ENCODE results near the gene PRUNE2. TPM values are rescaled to one million over a fixed set of nuclear protein-coding genes. Genes with fewer than 3 reads are reported as not detected.

PRUNE2 gene
- polyA plus RNA-seq, 1 of the 3 experiments (the other 2 are of a cell fraction) = 13.0 TPM

- no peaks in the 10 kb centered on the region for H3K36me3 ChIP-seq (replicated peaks in 1 of 2; ENCODE audit: control insufficient read depth in 1 of 2, insufficient read depth in 2 of 2, low read length in 1 of 2)
- no peaks in the 10 kb centered on the region for H3K79me2 ChIP-seq (ENCODE audit: insufficient read depth)
- CTCF ChIA-PET = no interaction called here
- H3F3A ChIP-seq (replicated peaks; ENCODE audit: insufficient read depth) = no peaks in the 10 kb centered on the region
- no peak overlapping the region for H3K27ac ChIP-seq (ENCODE audit: low read depth in 2 of 2, low read length in 1 of 2)
- H2AFZ ChIP-seq (ENCODE audit: low read depth) = no peak overlapping the region
- no peak overlapping the region for H3K4me2 ChIP-seq
- H3K27me3 ChIP-seq (ENCODE audit: insufficient read depth) = peaks cover 93% of the 10 kb centered on the region
- POLR2A ChIA-PET = no interaction called here
- H4K20me1 ChIP-seq (ENCODE audit: insufficient read depth) = no peaks in the 10 kb centered on the region
- no peak for TF ChIP-seq MXI1 (IDR thresholded peaks at IDR 0.05; ENCODE audit: low read depth, low read length)
- TF ChIP-seq TAF1 (IDR thresholded peaks at IDR 0.05; ENCODE audit: borderline replicate concordance, low read depth, low read length) = no peak
- no peak for TF ChIP-seq ELF1 (IDR thresholded peaks at IDR 0.05)
- TF ChIP-seq FOXM1 (IDR thresholded peaks at IDR 0.05; ENCODE audit: low read depth) = no peak
- TF ChIP-seq CHD2 (IDR thresholded peaks at IDR 0.05; ENCODE audit: low read length, partially characterized antibody) = no peak
- no peak for TF ChIP-seq SIN3A (IDR thresholded peaks at IDR 0.05; ENCODE audit: borderline replicate concordance, low read depth, low read length)
- no peak for TF ChIP-seq FOSL2 (IDR thresholded peaks at IDR 0.05; ENCODE audit: borderline replicate concordance, low read depth)
- TF ChIP-seq GATA2 (CRISPR knock-in tag; IDR thresholded peaks at IDR 0.05) = no peak
- H3K9me2 ChIP-seq = no peaks in the 10 kb centered on the region
- H3K4me3 ChIP-seq (ENCODE audit: low read depth in 2 of 2, low read length in 1 of 2) = no peak overlapping the region
- H3K9me3 ChIP-seq = no peaks in the 10 kb centered on the region
- 1% methylated on average over 5 of the region's 5 CpGs for WGBS (ENCODE audit: low lambda C conversion rate)
- no peaks in the 10 kb centered on the region for H3K4me1 ChIP-seq (ENCODE audit: control insufficient read depth in 1 of 2, insufficient read depth in 2 of 2, low read depth in 1 of 2, low read length in 1 of 2)
- H3K9ac ChIP-seq = no peak overlapping the region
- DNase-seq = no peak
Observed at GRCh38 chr9:76605321-76605900, 300.5 kb downstream of the PRUNE2 start.

- no peaks in the 10 kb centered on the region for H3K9me2 ChIP-seq
- no peaks in the 10 kb centered on the region for H3K79me2 ChIP-seq (ENCODE audit: insufficient read depth)
- no peak overlapping the region for H3K4me2 ChIP-seq
- POLR2A ChIA-PET = interaction anchor here (0.6 kb wide), 1 partner anchor 89 kb away, joined by 4 read pairs; no protein-coding TSS in a partner anchor
- no peaks in the 10 kb centered on the region for H4K20me1 ChIP-seq (ENCODE audit: insufficient read depth)
- H2AFZ ChIP-seq (ENCODE audit: low read depth) = no peak overlapping the region
- TF ChIP-seq NFIC (IDR thresholded peaks at IDR 0.05; ENCODE audit: borderline replicate concordance) (no peak), FOXJ3 (CRISPR knock-in tag; IDR thresholded peaks at IDR 0.05) (no peak), CHD2 (IDR thresholded peaks at IDR 0.05; ENCODE audit: low read length, partially characterized antibody) (no peak), TCF12 (IDR thresholded peaks at IDR 0.05) (no peak), MXI1 (IDR thresholded peaks at IDR 0.05; ENCODE audit: low read depth, low read length) (no peak), MAX (IDR thresholded peaks at IDR 0.05; ENCODE audit: low read depth) (no peak), IRF3 (IDR thresholded peaks at IDR 0.05; ENCODE audit: low read depth, low read length) (no peak), ELF1 (IDR thresholded peaks at IDR 0.05) (no peak), EP300 (IDR thresholded peaks at IDR 0.05; ENCODE audit: borderline replicate concordance in 1 of 2, low read depth in 1 of 2, low read length in 1 of 2) (no peak), SIN3A (IDR thresholded peaks at IDR 0.05; ENCODE audit: borderline replicate concordance, low read depth, low read length) (no peak), FOSL2 (IDR thresholded peaks at IDR 0.05; ENCODE audit: borderline replicate concordance, low read depth) (no peak), SMC3 (IDR thresholded peaks at IDR 0.05; ENCODE audit: low read depth, low read length) (no peak), TAF1 (IDR thresholded peaks at IDR 0.05; ENCODE audit: borderline replicate concordance, low read depth, low read length) (no peak), YY1 (IDR thresholded peaks at IDR 0.05; ENCODE audit: low read depth) (no peak), FOXM1 (IDR thresholded peaks at IDR 0.05; ENCODE audit: low read depth) (no peak), USF1 (IDR thresholded peaks at IDR 0.05; ENCODE audit: borderline replicate concordance, low read depth) (no peak), JUND (IDR thresholded peaks at IDR 0.05) (no peak), RCOR1 (IDR thresholded peaks at IDR 0.05; ENCODE audit: low read length) (no peak), RAD21 (IDR thresholded peaks at IDR 0.05; ENCODE audit: low read length) (no peak), CTCF (IDR thresholded peaks at IDR 0.05) (no peak)
- H3K9ac ChIP-seq = no peak overlapping the region
- no peaks in the 10 kb centered on the region for H3F3A ChIP-seq (replicated peaks; ENCODE audit: insufficient read depth)
- peaks cover 85% of the 10 kb centered on the region for H3K27me3 ChIP-seq (ENCODE audit: insufficient read depth)
- no peaks in the 10 kb centered on the region for H3K4me1 ChIP-seq (ENCODE audit: control insufficient read depth in 1 of 2, insufficient read depth in 2 of 2, low read depth in 1 of 2, low read length in 1 of 2)
- H3K9me3 ChIP-seq = no peaks in the 10 kb centered on the region
- 0% methylated on average over 3 of the region's 3 CpGs for WGBS (ENCODE audit: low lambda C conversion rate)
- DNase-seq = no peak
- H3K36me3 ChIP-seq (replicated peaks in 1 of 2; ENCODE audit: control insufficient read depth in 1 of 2, insufficient read depth in 2 of 2, low read length in 1 of 2) = no peaks in the 10 kb centered on the region
- H3K4me3 ChIP-seq (ENCODE audit: low read depth in 2 of 2, low read length in 1 of 2) = no peak overlapping the region
- CTCF ChIA-PET = no interaction called here
- no peak overlapping the region for H3K27ac ChIP-seq (ENCODE audit: low read depth in 2 of 2, low read length in 1 of 2)
Observed at GRCh38 chr9:76603931-76604570, 301.9 kb downstream of the PRUNE2 start.
